Epidermal melanocyte (primary cell): ENCODE measurements around the gene FCRL4.
"Not testable (repeated sequence)": the region's sequence is repeated elsewhere in the genome, so short reads cannot be mapped to it uniquely, and the experiment has no call there.

Source experiments
- DNase-seq: peaks from one replicate; pipeline ENCODE4 v3.0.0; 2011; ENCODE audit warnings: low spot score; ENCODE audit not compliant: insufficient read length

FCRL4 gene

GRCh38 chr1:157551694-157552693, 45.9 kb downstream of the FCRL4 start, which contains the start of gene FCRL5:
Gene FCRL5, minus strand, starts transcription at chr1:157552515. Its CDS starts 153 bp downstream, at chr1:157552362.
- no peak for DNase-seq

- DNase-seq: not testable (repeated sequence)
Measured at GRCh38 chr1:157548081-157548480, 49.8 kb downstream of the FCRL4 start.

- DNase-seq: no peak
Measured at GRCh38 chr1:157542676-157543075, 55.2 kb downstream of the FCRL4 start.

- no peak for DNase-seq
Measured at GRCh38 chr1:157540852-157541251, 57.0 kb downstream of the FCRL4 start.

GRCh38 chr1:157540160-157540748, 57.6 kb downstream of the FCRL4 start:
- DNase-seq: no peak

- no peak for DNase-seq
Measured at GRCh38 chr1:157539568-157539967, 58.3 kb downstream of the FCRL4 start.

- no peak for DNase-seq
Measured at GRCh38 chr1:157532569-157532968, 65.3 kb downstream of the FCRL4 start.

GRCh38 chr1:157523774-157524493, 74.0 kb downstream of the FCRL4 start:
- no peak for DNase-seq
